Esophagus squamous epithelium (tissue), 5 donors: ENCODE data around the gene FOSB. TPM values are rescaled to one million over a fixed set of nuclear protein-coding genes. Genes with fewer than 3 reads are reported as not detected.
A peak's percentile ranks its signal among the peaks of the same experiment; 100 is the strongest.
"Not testable (repeated sequence)": the region's sequence is repeated elsewhere in the genome, so short reads cannot be mapped to it uniquely, and the experiment has no call there.

Source experiments
- DNase-seq: peaks from one replicate; lab custom pipeline; 2025; lab: John Stamatoyannopoulos, UW
- H3K27ac ChIP-seq, 4 donors: fragments of 200-600 bp; sonication (generic); one replicate each; pipeline ENCODE4 v1.5.1; 2016 to 2019; ENCODE audit warnings: mild to moderate bottlenecking in 1 of 4
- H3K27me3 ChIP-seq, 4 donors: fragments of 200-600 bp; sonication (generic); 1 replicate in 3 of 4; 2 replicates in 1 of 4; pipeline versions ENCODE4 v1.5.1 to v1.6.0; 2017 to 2021; ENCODE audit warnings: antibody characterized with exemption in 1 of 4
- H3K36me3 ChIP-seq, 3 donors: fragments of 200-600 bp; sonication (generic); one replicate each; pipeline ENCODE4 v1.5.1; 2016 to 2019
- H3K4me1 ChIP-seq, 3 donors: fragments of 200-600 bp; sonication (generic); one replicate each; pipeline ENCODE4 v1.5.1; 2017 to 2019
- H3K4me3 ChIP-seq, 4 donors: fragments of 200-600 bp; sonication (generic); 1 replicate in 3 of 4; 2 replicates in 1 of 4; pipeline ENCODE4 v1.5.1; 2016 to 2019; ENCODE audit warnings: mild to moderate bottlenecking in 2 of 4, moderate library complexity in 1 of 4
- H3K9me3 ChIP-seq, 3 donors: fragments of 200-600 bp; sonication (generic); one replicate each; pipeline ENCODE4 v1.5.1; 2016 to 2019
- CTCF ChIP-seq, 6 experiments: fragments of 450-650 bp in 4 of 6; fragments of 200-600 bp in 2 of 6; sonication (generic) in 2 of 6; IDR thresholded peaks; one replicate each; pipeline ENCODE4 v1.5.1; 2016 to 2019; ENCODE audit warnings: antibody characterized with exemption in 6 of 6, mild to moderate bottlenecking in 4 of 6, moderate library complexity in 4 of 6
- POLR2A ChIP-seq, 4 donors: fragments of 450-650 bp; IDR thresholded peaks; one replicate each; pipeline ENCODE4 v1.6.1; 2017; ENCODE audit warnings: antibody characterized with exemption in 4 of 4, mild to moderate bottlenecking in 4 of 4, moderate library complexity in 3 of 4
- WGBS, 2 donors: methylation state at CpG; one replicate each; pipeline ENCODE4 v1.1.5; 2018; 5-methylcytosine and 5-hydroxymethylcytosine counted together
- intact Hi-C: fragments of 100-400 bp; cut with DNase I; formaldehyde crosslinking; loops from one replicate; pipeline ENCODE4 v1.15.0; 2022
- total RNA-seq, 4 donors: library from RNA; depleted of rRNA; stranded (reverse); fragments of >200 nt; gene quantifications; one replicate each; pipeline ENCODE4 v1.1.0, GENCODE V29; 2016
- donor health status: DM: yes; HTN: yes; CAD: no.

Gene FOSB
- total RNA-seq, 4 donors from 2014 or later, result 1.7 to 4.6 (median 2.5) TPM

GRCh38 chr19:45509692-45510015 is 41.9 kb downstream of the FOSB start:
- DNase-seq, result no peak
- Histone ChIP-seq H3K4me1 (peaks cover 28 to 84% (median 41%) of the 10 kb centered on the region in 3 donors), H3K27me3 (no peaks in the 10 kb centered on the region), H3K36me3 (no peaks in the 10 kb centered on the region), H3K4me3 (peak overlapping the region; percentile 88 to 100 (median 95)), H3K9me3 (no peaks in the 10 kb centered on the region), H3K27ac (peak overlapping the region; percentile 94 to 98 (median 96))
- no peak for TF ChIP-seq CTCF (IDR thresholded peaks at IDR 0.05)
- no peak for TF ChIP-seq POLR2A (IDR thresholded peaks at IDR 0.05)
- intact Hi-C loops, result no loop called here
- WGBS, 2 donors, result 20 to 28% methylated on average over 2 to 3 of the region's 3 CpGs

GRCh38 chr19:45510352-45510751 is 42.6 kb downstream of the FOSB start:
- peak overlapping the region in 2 of 4 donors; percentile 91 to 100 for H3K4me3 ChIP-seq
- H3K4me1 ChIP-seq, result peaks cover 34 to 84% (median 48%) of the 10 kb centered on the region in 3 donors
- intact Hi-C loops, H3K9me3 ChIP-seq, DNase-seq, H3K27me3 ChIP-seq, H3K36me3 ChIP-seq: not testable (repeated sequence)
- peak overlapping the region; percentile 16 to 97 (median 94) for H3K27ac ChIP-seq
- 74 to 82% methylated on average over 6 to 11 of the region's 11 CpGs for WGBS, 2 donors

GRCh38 chr19:45511074-45511473 is 43.3 kb downstream of the FOSB start:
- Histone ChIP-seq H3K27ac (peak overlapping the region in 1 of 4 donors; percentile 22), H3K4me3 (no peak overlapping the region), H3K36me3 (peaks cover 0 to 8% (median 0%) of the 10 kb centered on the region in 3 donors), H3K4me1 (peaks cover 39 to 84% (median 47%) of the 10 kb centered on the region in 3 donors), H3K27me3 (no peaks in the 10 kb centered on the region), H3K9me3 (no peaks in the 10 kb centered on the region)
- WGBS, 2 donors, result 84 to 90% methylated on average over 5 of the region's 5 CpGs
- TF ChIP-seq POLR2A (IDR thresholded peaks at IDR 0.05) (no peak), CTCF (IDR thresholded peaks at IDR 0.05) (no peak)
- intact Hi-C loops, result no loop called here
- no peak for DNase-seq

- DNase-seq, result no peak
- Histone ChIP-seq H3K4me1 (peaks cover 39 to 85% (median 45%) of the 10 kb centered on the region in 3 donors), H3K9me3 (no peaks in the 10 kb centered on the region), H3K4me3 (no peak overlapping the region), H3K27me3 (no peaks in the 10 kb centered on the region), H3K36me3 (peaks cover 0 to 24% (median 5%) of the 10 kb centered on the region in 3 donors), H3K27ac (peak overlapping the region in 1 of 4 donors; percentile 11)
- TF ChIP-seq POLR2A (IDR thresholded peaks at IDR 0.05) (no peak), CTCF (IDR thresholded peaks at IDR 0.05) (no peak)
- 73 to 84% methylated on average over 5 to 6 of the region's 6 CpGs for WGBS, 2 donors
- intact Hi-C loops, result no loop called here
These were observed 45.2 kb downstream of the FOSB start for GRCh38 chr19:45512881-45513483.

GRCh38 chr19:45514376-45515051 is 46.7 kb downstream of the FOSB start:
- no peak for DNase-seq
- H3K27me3 ChIP-seq, result no peaks in the 10 kb centered on the region
- peaks cover 31 to 70% (median 43%) of the 10 kb centered on the region in 3 donors for H3K4me1 ChIP-seq
- H3K27ac ChIP-seq, result peak overlapping the region; percentile 43 to 82 (median 62)
- peaks cover 0 to 39% (median 18%) of the 10 kb centered on the region in 3 donors for H3K36me3 ChIP-seq
- TF ChIP-seq CTCF (IDR thresholded peaks at IDR 0.05), result no peak
- no peak for TF ChIP-seq POLR2A (IDR thresholded peaks at IDR 0.05)
- intact Hi-C loops, result no loop called here
- peak overlapping the region in 1 of 4 donors; percentile 22 for H3K4me3 ChIP-seq
- 0 to 50% methylated on average over 4 to 6 of the region's 13 CpGs for WGBS, 2 donors
- no peaks in the 10 kb centered on the region for H3K9me3 ChIP-seq
